Putamen (tissue), 1 donor: Measurements from ENCODE around the gene SIPA1.
"Not testable (repeated sequence)": the region's sequence is repeated elsewhere in the genome, so short reads cannot be mapped to it uniquely, and the experiment has no call there.

Experiments used
- DNase-seq: peaks from one replicate; pipeline ENCODE4 v3.0.0-alpha.2; 2016; ENCODE audit warnings: low spot score

Gene SIPA1

DNA sequence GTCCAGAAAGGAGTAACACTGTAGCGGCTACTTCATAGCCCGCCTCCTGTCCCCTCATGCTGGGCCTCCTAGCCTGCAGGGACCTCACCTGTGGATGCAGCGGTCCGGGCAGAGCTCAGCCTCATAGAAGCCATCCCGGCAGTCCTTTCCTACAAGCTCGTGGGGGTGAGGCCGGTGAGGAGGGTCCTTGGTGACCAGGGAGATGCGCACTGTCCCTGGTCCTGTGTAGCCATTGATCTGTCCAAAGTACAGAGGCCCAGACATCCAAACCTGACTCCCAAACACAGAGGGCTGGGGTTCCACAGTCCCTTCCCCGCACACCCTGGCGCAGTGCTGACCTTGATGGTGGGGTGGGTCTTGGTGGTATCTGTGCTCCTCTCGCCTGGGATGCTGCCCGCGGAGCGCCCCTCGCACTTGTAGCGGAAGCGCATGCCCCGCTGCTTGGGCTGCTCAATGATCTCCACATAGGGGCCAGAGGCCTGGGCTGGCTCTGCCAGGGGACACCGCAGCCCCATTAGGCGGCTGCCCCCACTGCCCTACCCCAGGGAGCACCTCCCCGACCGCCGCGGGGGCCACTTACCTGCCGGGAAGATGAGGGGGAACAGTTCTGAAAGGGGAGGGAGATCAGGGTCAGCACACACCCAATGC lies 23.8 kb downstream of the SIPA1 start:
- no peak for DNase-seq

DNA sequence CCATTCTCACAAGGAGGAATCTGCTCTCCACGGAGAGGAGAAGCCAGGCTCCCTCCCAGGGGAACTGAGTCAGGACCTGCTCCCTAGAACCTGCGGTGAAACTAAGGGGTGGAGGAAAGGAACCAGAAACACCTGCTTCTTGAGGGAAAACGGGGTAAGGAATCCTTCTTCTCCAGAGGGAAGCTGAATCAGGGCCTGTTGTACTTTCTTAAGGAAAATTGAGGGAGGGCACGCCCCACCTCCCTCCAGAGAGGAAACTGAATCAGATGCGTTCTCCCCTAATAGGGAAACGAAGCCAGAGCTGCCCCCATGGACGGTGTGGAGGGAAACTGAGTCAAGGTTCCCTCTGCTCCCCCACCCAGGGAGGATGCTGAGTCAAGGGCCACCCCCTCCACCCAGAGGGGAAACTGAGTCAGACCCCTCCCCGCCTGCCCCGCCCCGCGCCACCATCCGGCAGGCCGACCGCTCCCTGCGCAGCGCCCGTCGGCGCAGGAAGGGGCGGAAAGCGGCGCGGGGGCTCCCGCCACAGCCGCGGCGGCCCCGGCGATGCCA lies 24.4 kb downstream of the SIPA1 start:
- DNase-seq: no peak

DNA sequence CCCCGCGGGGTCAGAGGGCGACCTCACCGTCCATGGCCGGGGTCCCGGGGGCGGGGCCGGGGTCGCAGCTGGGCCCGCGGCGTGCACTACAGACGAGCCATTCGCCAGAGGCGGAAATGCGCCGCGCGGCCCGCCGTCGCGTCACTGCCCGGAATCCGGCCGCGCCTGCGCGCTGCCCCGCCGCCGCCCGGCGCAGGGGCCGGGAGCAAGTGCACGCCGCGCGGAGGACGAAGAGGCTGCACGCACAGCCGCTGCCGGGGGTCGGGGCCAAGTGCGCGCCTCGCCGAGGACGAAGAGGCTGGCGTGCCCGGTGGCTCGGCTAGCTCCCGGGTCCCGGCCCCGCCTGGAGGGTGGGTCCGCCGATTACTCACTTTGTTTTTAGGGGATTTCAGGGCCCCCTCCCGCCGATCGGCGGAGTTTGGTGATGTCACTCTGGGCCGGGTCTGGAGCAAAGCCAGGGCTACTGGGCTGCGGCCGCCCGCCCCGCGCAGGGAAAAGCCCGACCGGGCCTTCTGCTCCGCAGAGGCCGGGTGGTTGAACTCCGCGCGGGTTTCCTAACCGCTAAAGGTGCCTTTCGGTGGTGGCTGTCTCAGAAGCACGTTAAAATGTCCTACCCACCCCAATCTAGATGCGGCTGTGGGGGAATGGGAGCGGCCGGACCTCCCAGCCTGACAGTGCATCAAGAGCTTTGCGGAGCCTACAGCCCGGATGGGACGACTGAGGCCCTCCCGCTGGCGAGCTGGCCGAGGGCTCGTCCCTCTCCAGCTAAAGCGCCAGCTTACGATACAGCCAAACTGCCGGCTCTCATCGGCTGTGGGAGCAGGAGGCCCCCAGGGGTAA lies 25.1 kb downstream of the SIPA1 start, which contains the start of gene RELA:
TSS of gene RELA (minus strand) at position 118 of the 840 bp plus-strand sequence. CDS start at position 34, 84 bp downstream.
- peak; percentile 93 for DNase-seq

DNA sequence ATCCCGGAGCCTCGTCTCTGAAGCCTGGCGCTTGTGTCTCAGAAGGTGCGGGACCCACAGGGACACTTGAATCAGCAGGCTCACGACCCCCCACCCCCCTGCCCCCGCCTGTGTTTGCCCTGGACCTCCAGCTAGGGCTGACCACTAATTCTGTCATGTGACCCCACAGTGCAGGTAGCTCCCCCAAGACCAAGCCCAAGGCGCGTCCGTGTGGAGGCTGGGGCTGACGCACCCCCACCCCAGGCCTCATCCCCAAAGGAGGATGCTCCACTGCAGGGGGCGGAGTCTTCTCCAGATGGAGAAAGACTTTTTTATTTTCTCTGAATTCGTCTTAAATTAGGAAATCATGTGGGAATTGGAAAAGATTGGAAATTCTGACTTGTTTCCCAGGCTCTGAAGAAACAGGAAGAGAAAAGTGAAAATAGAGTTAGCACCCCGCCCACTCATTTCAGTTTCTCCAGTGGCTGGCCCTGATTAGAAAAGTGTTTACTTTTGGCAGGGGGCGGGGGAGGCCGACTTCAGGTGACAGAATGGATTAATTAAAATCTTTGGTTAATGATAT lies 25.8 kb downstream of the SIPA1 start:
- peak; percentile 62 for DNase-seq

DNA sequence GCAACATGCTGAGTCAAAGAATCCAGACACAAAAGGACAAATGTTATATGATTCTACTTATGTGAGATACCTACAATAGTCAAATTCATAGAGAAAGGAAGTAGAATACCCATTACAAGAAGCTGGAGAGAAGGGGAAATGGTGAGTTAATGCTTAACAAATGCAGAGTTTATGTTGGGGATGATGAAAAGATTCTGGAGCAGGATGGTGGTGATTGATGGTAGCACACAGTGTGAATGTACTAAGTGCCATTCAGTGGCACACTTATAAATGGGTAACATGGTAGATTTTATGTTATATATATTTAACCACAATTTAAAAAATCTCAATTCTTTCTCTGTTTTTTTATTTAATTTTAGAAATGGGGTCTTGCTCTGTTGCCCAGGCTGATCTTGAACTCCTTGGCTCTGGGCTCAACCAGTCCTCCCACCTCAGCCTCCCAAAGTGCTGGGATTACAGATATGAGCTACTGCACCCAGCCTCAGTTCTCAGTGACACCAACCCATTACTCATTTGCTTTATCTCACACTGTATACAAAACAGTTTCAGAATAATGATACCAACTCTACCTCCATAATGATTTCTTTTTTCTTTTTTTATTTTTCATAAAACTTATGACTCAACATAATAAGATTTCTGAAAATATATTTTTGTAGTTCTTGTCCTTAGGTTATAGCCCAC lies 34.4 kb downstream of the SIPA1 start:
- no peak for DNase-seq

DNA sequence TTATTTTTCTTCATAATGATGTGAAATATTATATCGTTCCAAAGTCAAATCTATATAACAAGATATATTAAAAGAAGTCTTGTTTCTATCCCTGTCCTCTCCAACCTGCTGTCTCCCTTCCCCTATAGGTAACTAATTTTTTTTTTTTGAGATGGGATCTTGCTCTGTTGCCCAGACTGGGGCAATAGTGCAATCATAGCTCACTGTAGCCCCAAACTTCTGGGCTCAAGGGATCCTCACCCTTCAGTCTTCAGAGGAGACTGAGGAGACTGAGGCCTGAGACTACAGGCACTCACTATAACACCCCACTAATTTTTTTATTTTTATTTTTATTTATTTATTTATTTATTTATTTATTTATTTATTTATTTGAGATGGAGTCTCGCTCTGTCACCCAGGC lies 35.1 kb downstream of the SIPA1 start:
- no peak for DNase-seq

DNA sequence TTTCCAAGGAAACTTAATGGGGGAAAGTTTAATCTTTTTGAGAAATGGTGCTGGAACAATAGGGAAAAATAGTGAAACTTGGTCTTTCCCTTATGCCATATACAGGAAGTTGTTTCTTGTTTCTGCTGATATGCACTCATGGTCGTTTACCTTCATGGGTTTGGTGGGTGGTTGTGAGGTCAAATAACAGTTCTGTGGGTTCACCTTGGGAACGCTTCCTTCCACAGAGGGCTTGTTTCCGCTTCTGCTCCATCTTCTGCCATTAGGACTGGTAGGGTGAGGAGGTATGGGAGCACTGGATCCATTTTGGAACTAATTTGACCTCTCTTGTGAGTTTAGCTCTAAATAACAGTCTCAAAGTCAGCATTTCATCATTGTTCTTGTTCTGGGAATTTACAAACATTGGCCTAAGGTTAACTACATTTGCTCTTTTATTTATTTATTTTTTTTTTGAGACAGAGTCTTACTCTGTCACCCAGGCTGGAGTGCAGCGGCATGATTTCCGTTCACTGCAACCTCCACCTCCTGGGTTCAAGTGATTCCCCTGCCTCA lies 42.4 kb downstream of the SIPA1 start:
- no peak for DNase-seq

DNA sequence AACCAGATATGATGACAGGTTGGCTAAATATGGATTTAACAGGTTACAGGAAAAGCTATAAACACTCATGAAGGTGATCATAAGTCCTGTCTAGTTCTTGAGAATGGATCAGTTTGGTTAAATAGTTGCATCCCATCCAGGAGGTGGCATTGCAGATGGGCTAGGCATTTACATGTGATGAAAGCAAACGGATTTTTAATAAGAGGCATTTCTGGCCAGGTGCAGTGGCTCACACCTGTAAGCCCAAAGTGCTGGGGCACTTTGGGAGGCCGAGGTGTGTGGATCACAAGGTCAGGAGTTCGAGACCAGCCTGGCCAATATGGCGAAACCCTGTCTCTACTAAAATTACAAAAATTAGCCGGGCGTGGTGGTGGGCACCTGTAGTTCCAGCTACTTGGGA lies 45.6 kb downstream of the SIPA1 start:
- not testable (repeated sequence) for DNase-seq

DNA sequence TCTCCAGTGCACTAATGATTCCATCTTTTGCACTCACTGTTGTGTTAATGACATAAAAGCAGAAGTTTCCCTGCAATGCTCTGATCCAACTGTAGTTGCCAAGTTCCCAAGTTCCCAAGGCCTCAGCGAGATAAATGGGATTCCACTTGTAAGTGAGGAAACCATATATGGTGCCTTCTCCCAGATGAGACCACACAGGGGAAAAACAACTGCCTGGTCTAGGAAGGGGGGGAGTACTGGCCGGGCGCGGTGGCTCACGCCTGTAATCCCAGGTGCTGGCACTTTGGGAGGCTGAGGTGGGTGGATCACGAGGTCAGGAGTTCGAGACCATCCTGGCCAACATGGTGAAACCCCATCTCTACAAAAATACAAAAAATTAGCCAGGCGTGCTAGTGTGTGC lies 48.1 kb downstream of the SIPA1 start:
- DNase-seq: no peak

DNA sequence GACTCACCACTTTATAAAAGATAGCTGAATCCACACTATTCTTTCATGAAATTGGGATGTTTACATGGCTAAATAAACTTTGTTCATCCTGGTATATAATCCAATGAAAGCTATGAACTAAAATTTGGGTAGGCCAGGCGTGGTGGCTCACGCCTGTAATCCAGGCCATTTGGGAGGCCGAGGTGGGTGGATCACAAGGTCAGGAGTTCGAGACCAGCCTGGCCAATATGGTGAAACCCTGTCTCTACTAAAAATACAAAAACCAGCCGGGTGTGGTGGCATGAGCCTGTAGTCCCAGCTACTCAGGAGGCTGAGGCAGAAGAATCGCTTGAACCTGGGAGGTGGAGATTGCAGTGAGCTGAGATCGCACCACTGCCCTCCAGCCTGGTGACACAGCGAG lies 53.9 kb downstream of the SIPA1 start:
- DNase-seq: not testable (repeated sequence)

DNA sequence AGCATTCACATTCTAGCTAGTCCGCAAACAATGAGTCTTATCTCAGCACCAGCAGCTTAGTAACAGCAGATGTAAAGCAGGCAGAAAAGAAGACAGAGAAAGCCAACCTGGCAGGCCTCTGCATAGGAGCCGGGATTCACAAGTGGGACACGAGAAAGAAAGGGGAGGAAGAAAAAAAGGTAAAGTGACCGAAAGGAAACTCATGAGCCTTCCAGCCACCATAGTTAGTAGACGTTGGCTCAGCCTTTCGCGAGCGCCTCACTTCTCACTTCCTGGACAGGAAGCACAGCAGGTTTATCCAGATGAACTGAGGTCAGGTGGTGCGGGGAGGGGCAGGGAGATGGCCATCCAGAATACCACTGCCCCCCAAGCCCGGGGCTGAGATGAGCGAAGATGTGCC lies 54.5 kb downstream of the SIPA1 start:
- no peak for DNase-seq

DNA sequence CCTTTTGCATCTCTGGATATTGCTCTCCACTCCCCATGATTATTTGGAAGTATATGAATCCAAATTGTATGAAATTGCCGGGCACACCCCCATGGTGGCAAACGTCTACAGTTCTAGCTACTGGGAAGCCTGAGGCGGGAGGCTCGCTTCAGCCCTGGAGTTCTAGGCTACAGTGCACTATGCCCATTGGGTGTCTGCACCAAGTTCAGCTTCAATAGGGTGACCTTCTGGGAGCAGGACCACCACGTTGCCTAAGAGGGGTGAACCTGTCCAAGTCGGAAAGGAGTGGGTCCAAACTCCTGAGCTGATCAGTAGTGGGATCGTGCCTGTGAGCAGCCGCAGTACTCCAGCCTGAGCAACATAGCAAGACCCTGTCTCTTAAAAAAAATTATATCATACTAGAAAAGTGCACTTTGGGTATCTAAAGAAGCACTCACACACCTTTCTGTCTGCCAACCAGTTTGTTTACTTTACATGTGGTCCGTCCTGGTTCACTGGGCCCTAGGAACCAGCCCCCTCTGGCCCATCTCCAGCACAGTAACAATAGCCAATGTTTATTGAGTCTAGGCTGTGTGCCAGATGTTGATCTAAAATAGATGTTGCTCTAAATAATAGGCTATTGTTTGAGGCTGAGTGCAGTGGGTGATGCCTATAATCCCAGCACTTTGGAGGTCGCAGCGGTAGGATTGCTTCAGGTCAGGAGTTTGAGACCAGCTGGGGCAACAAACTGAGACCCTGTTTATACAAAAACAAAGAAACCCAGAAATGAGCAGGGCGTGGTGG lies 57.7 kb downstream of the SIPA1 start:
- peak; percentile 86 for DNase-seq

DNA sequence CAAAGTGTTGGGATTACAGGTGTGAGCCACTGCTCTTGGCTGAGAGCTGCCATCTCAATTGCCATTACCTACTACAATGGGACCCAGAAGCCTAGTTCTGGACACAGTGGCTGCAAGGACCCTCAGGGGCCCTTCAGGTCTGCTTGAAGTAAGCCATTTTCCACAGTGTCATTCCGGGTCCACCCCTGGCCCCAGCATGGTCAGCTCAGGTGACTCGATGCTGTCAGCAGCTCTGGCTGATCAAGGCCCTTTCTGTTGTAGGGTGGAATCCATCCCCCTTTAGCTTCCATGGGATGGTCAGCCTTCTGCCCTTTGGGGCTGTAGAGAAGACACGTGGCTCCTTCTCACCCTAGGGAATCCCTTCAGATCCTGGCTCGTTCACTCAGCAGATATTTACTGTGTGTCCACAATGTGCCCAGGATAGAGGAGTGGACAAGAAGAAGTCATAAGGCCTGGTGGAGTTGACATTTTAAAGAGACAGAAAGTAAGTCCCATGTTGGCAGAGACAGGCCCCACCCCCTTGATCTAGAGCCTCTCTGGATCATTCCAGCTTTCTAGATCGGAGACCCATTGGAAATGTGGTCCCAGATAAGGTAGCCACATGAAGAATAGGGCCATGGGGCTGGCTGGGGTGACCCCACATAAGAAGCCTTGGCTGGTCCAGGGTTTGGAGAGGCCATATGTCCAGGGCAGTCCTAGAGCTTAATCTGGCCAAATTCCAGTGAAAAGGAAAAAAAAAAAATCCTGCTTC lies 59.1 kb downstream of the SIPA1 start:
- no peak for DNase-seq

DNA sequence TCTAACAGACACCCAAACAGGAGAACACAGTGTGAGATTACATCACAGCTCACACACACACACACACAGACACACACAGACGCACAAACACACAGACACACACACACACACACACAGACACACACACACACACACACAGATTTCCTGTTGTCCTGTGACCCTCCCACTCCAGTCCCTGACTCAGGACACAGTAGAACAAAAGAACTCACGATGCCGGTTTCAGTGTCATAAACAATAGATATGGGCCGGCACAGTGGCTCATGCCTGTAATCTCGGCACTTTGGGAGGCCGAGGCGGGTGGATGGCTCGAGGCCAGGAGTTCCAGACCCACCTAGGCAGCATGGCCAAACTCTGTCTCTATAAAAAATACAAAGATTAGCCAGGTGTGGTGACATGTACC lies 60.3 kb downstream of the SIPA1 start:
- no peak for DNase-seq

DNA sequence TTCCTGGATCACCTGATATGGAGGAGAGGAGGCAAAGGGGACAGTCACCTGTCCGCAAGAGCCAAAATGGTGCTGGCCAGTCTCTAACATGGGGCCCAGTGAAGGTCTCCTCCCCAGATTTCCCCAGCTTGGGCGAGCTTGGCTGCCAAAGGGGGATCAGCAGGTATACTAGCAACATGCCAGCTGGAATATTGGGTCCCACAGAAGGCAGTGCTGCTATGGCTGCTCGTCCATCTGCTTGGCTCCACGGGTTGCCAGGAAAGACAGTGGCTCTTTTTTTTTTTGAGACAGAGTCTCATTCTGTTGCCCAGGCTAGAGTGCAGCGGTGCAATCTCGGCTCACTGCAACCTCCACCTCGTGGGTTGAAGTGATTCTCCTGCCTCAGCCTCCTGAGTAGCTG lies 61.4 kb downstream of the SIPA1 start:
- DNase-seq: no peak

DNA sequence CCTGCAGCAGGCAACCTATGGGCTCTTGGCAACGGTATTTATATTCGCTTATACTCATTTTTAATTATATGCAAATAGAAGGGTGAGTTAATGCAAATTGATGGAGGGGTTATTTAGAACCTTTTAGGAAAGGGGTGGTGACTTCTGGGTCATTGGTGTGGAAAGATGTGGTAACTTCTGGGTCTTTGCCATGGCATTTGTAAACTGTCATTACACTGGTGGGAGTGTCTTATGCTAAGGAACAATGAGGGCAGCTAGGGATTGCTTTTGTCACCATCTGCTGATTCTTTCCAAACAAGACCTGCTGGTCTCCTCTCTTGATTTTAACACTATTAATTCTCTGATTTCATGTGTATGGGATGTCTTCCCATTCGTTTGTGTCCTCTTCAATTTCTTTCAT lies 62.5 kb downstream of the SIPA1 start:
- DNase-seq: no peak
